Measurements from ENCODE around the gene DACH2.

The DACH2 gene

GRCh38 chrX:86805241-86805640, 657.0 kb downstream of the DACH2 start:
- no peak for DNase-seq (ENCODE audit: low spot score)

GRCh38 chrX:86806786-86807185, 658.5 kb downstream of the DACH2 start:
- DNase-seq (ENCODE audit: low spot score) = peak; percentile 11

- no peak for DNase-seq (ENCODE audit: low spot score)
Observed at GRCh38 chrX:86809651-86810050, 661.4 kb downstream of the DACH2 start.

- no peak for DNase-seq (ENCODE audit: low spot score)
Observed at GRCh38 chrX:86829786-86830185, 681.5 kb downstream of the DACH2 start.

GRCh38 chrX:86830685-86831084, 682.4 kb downstream of the DACH2 start:
- no peak for DNase-seq (ENCODE audit: low spot score)

DNA sequence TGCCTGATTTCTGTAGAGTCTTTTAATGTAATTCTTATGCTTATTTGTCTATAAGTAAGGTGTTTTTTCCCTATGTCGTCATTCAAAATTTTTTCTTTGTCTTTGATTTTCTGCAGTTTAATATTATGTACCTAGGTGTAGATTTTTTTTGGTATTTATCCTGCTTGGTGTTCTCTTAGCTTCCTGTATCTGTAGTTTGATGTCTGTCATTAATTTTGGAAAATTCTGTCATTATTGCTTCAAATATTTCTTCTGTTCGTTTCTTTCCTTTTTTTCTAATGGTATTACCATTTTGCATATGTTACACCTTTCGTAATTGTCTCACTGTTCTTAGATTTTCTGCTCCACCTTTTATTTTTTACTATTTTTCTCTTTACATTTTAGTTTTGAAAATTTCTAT, 696.9 kb downstream of the DACH2 start:
- DNase-seq (ENCODE audit: low spot score) = no peak

Small RNAs within 50 kb of the gene (small RNA-seq; reads per million reads assigned to genes)
- gene FCF1P9 (0 reads per million in 2 experiments), gene RF00026 (0 reads per million in 2 experiments)
